Adipocyte (in vitro differentiated cells): ENCODE measurements around the gene AFDN.

ENCODE experiments used
- DNase-seq: peaks from one replicate; pipeline ENCODE4 v3.0.0-alpha.2; 2015; ENCODE audit warnings: low read depth
- H3K27me3 ChIP-seq: replicated peaks from 2 replicates; pipeline ENCODE4 v1.7.0; 2013; ENCODE audit warnings: mild to moderate bottlenecking, low read length, moderate library complexity; ENCODE audit not compliant: control insufficient read depth, insufficient read depth
- H3K36me3 ChIP-seq: 2 replicates; pipeline ENCODE4 v1.7.0; 2013; ENCODE audit warnings: low read length, mild to moderate bottlenecking, moderate library complexity; ENCODE audit not compliant: control insufficient read depth, insufficient read depth, severe bottlenecking
- H3K4me1 ChIP-seq: 2 replicates; pipeline ENCODE4 v1.7.0; 2013; ENCODE audit warnings: mild to moderate bottlenecking, low read length, moderate library complexity; ENCODE audit not compliant: control insufficient read depth, insufficient read depth
- H3K4me3 ChIP-seq: 2 replicates; pipeline ENCODE4 v1.7.0; 2013; ENCODE audit warnings: mild to moderate bottlenecking, low read length, moderate library complexity
- H3K9ac ChIP-seq: 2 replicates; pipeline ENCODE4 v1.7.0; 2013; ENCODE audit warnings: mild to moderate bottlenecking, low read length, moderate library complexity
- H3K9me3 ChIP-seq: 2 replicates; pipeline ENCODE4 v1.7.0; 2013; ENCODE audit warnings: mild to moderate bottlenecking, low read length, moderate library complexity; ENCODE audit not compliant: control insufficient read depth

The AFDN gene

GRCh38 chr6:167825332-167826229 is 1.1 kb upstream of the AFDN start:
- Histone ChIP-seq H3K4me3 (peak overlapping the region; percentile 86), H3K36me3 (no peaks in the 10 kb centered on the region), H3K9me3 (no peaks in the 10 kb centered on the region), H3K27me3 (no peaks in the 10 kb centered on the region), H3K4me1 (peaks cover 17% of the 10 kb centered on the region), H3K9ac (peak overlapping the region; percentile 71)
- DNase-seq, result peak; percentile 70

- Histone ChIP-seq H3K27me3 (no peaks in the 10 kb centered on the region), H3K4me1 (peaks cover 18% of the 10 kb centered on the region), H3K9ac (peak overlapping the region; percentile 71), H3K36me3 (no peaks in the 10 kb centered on the region), H3K9me3 (no peaks in the 10 kb centered on the region), H3K4me3 (peak overlapping the region; percentile 86)
- DNase-seq, result peak; percentile 86
These were observed 348 bp upstream of the AFDN start for GRCh38 chr6:167826230-167826895.

DNA sequence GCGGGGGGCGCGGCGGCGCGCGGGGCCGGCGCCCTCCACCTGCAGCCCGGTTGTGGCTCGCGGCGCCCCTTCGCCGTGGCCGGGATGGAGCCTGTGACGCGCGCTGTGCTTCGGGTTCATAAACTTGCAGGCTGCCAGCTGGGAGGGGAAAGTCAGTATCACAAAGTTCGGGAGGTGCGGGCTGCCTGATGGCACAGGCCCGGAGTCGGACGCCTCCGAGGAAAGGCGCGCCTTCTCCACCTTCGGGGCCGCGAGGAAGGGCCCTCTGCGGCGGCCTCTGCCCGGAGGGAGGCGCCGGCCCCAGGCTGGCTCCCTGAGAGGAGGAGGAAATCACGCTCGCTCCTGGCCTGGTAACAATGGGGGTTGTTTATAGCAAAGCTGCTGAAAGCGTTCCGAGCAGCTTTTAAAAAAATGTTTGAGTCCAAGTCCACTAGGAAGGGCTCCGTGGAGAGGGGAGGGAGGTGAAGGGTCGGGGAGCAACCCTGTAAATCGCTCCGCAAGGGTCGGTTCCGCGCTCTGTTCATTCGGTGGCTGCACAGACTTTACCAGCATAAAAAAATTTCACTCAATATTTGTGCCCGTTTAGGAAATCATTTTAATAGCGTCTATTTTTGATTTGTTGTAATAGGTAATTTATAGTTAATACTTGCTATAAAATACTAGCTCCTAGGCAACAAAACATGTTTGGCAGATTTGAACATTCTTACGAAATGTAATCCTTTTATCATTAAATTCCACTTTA is 1.0 kb downstream of the AFDN start:
- Histone ChIP-seq H3K9me3 (no peaks in the 10 kb centered on the region), H3K27me3 (no peaks in the 10 kb centered on the region), H3K4me1 (peaks cover 20% of the 10 kb centered on the region), H3K9ac (peak overlapping the region; percentile 82), H3K36me3 (no peaks in the 10 kb centered on the region), H3K4me3 (peak overlapping the region; percentile 88)
- peak; percentile 71 for DNase-seq

DNA sequence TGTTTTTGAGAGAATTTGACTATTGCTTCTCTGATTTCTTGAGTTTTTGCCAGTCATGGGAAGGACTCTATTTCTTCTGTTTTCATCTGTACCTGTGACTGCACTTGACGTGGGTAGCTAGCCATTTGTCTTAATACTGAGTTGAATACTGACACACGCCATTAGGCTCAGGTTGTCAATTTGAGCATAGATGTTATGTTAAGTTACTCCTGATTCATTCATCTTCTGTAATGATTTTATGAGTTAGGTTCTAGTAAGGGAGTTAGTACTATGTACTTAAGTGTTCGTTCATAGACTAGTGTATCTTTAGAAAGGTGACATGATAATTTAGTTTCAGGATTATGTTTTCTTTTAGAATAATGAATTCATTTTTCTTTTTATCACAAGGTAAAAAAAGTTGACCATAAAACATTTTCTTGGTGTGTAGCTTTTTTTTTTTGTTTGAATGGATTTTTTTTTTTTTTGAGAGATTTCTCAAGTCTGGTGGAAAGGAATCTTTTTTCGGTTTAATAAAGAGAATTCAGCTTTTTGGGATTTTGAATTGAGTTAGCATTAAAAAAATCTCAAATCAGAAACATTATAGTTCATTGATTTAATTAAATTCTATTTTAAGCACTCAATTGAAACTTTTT is 1.7 kb downstream of the AFDN start:
- H3K9me3 ChIP-seq, result no peaks in the 10 kb centered on the region
- H3K4me3 ChIP-seq, result peak overlapping the region; percentile 88
- no peak for DNase-seq
- no peaks in the 10 kb centered on the region for H3K27me3 ChIP-seq
- H3K9ac ChIP-seq, result peak overlapping the region; percentile 82
- peaks cover 20% of the 10 kb centered on the region for H3K4me1 ChIP-seq
- no peaks in the 10 kb centered on the region for H3K36me3 ChIP-seq

GRCh38 chr6:167829513-167829912 is 2.8 kb downstream of the AFDN start:
- Histone ChIP-seq H3K4me1 (peaks cover 20% of the 10 kb centered on the region), H3K4me3 (no peak overlapping the region), H3K9me3 (no peaks in the 10 kb centered on the region), H3K27me3 (no peaks in the 10 kb centered on the region), H3K9ac (no peak overlapping the region), H3K36me3 (no peaks in the 10 kb centered on the region)
- no peak for DNase-seq

- no peaks in the 10 kb centered on the region for H3K9me3 ChIP-seq
- H3K4me1 ChIP-seq, result peaks cover 10% of the 10 kb centered on the region
- no peak overlapping the region for H3K9ac ChIP-seq
- DNase-seq, result no peak
- H3K36me3 ChIP-seq, result no peaks in the 10 kb centered on the region
- no peaks in the 10 kb centered on the region for H3K27me3 ChIP-seq
- no peak overlapping the region for H3K4me3 ChIP-seq
These were observed 4.6 kb downstream of the AFDN start for GRCh38 chr6:167831281-167831828.

- Histone ChIP-seq H3K36me3 (no peaks in the 10 kb centered on the region), H3K27me3 (no peaks in the 10 kb centered on the region), H3K9ac (no peak overlapping the region), H3K4me1 (peaks cover 10% of the 10 kb centered on the region), H3K4me3 (no peak overlapping the region), H3K9me3 (no peaks in the 10 kb centered on the region)
- peak; percentile 36 for DNase-seq
These were observed 6.0 kb downstream of the AFDN start for GRCh38 chr6:167832497-167833395.

GRCh38 chr6:167833396-167833763 is 6.7 kb downstream of the AFDN start:
- H3K4me1 ChIP-seq, result peaks cover 5% of the 10 kb centered on the region
- DNase-seq, result no peak
- no peaks in the 10 kb centered on the region for H3K27me3 ChIP-seq
- no peaks in the 10 kb centered on the region for H3K36me3 ChIP-seq
- H3K4me3 ChIP-seq, result no peak overlapping the region
- H3K9ac ChIP-seq, result no peak overlapping the region
- no peaks in the 10 kb centered on the region for H3K9me3 ChIP-seq

- H3K9ac ChIP-seq, result no peak overlapping the region
- no peaks in the 10 kb centered on the region for H3K36me3 ChIP-seq
- no peak for DNase-seq
- H3K27me3 ChIP-seq, result no peaks in the 10 kb centered on the region
- H3K4me1 ChIP-seq, result peaks cover 11% of the 10 kb centered on the region
- H3K9me3 ChIP-seq, result no peaks in the 10 kb centered on the region
- H3K4me3 ChIP-seq, result no peak overlapping the region
These were observed 8.5 kb downstream of the AFDN start for GRCh38 chr6:167835260-167835659.

GRCh38 chr6:167836721-167837120 is 10.0 kb downstream of the AFDN start:
- H3K9me3 ChIP-seq, result no peaks in the 10 kb centered on the region
- DNase-seq, result peak; percentile 41
- no peaks in the 10 kb centered on the region for H3K27me3 ChIP-seq
- H3K4me3 ChIP-seq, result no peak overlapping the region
- H3K36me3 ChIP-seq, result no peaks in the 10 kb centered on the region
- H3K4me1 ChIP-seq, result peaks cover 7% of the 10 kb centered on the region
- H3K9ac ChIP-seq, result no peak overlapping the region
